ENCODE data around the gene TPPP3. TPM values are rescaled to one million over a fixed set of nuclear protein-coding genes. Genes with fewer than 3 reads are reported as not detected.

The TPPP3 gene
- total and polyA plus RNA-seq, 9 of the 15 experiments (the other 6 are each of a cell fraction or from before 2014, with no cell fraction given): 0.13 to 0.50 (median 0.36) TPM; not detected in 2

- FAIRE-seq (peak; percentile 58), DNase-seq (ENCODE audit: extremely low read depth in 1 of 4, low spot score in 3 of 4) (peak in 3 of 4 experiments; percentile 26 to 38 (median 35)), ATAC-seq (peak; percentile 68)
- Histone ChIP-seq H3K4me2 (ENCODE audit: insufficient read depth, low read length) (no peak overlapping the region), H3K4me1 (replicated peaks in 1 of 2; ENCODE audit: control insufficient read depth in 2 of 2, insufficient read depth in 2 of 2, low read length in 2 of 2) (no peaks in the 10 kb centered on the region), H4K20me1 (replicated peaks; ENCODE audit: control insufficient read depth, insufficient read depth, low read length) (no peaks in the 10 kb centered on the region), H2AFZ (ENCODE audit: low read depth, low read length) (no peak overlapping the region), H3K9me3 (replicated peaks; ENCODE audit: control insufficient read depth, insufficient read depth, low read depth, low read length) (no peaks in the 10 kb centered on the region), H3K4me3 (no peak overlapping the region), H3K9me1 (ENCODE audit: control insufficient read depth, insufficient read depth, low read length) (no peaks in the 10 kb centered on the region), H3K9ac (ENCODE audit: insufficient read depth in 1 of 2, low read depth in 2 of 2, low read length in 2 of 2) (no peak overlapping the region), H3K79me2 (ENCODE audit: control insufficient read depth, insufficient read depth, low read length) (no peaks in the 10 kb centered on the region), H3K36me3 (ENCODE audit: control insufficient read depth, insufficient read depth, low read length) (no peaks in the 10 kb centered on the region), H3K27me3 (ENCODE audit: control insufficient read depth in 2 of 2, insufficient read depth in 2 of 2, low read length in 2 of 2) (peaks cover 6 to 9% of the 10 kb centered on the region in 2 experiments; a peak in 3 of 5 replicates), H3K27ac (ENCODE audit: extremely low read depth, low read depth, low read length) (no peak overlapping the region)
- in situ Hi-C loops (cut with MboI): no loop called here
- ChIA-PET POLR2A (no interaction called here), CTCF (ENCODE audit: low intra/inter-chr PET ratio) (interaction anchor here (0.7 kb wide), 1 partner anchor 32 kb away, joined by 5 read pairs; no protein-coding TSS in a partner anchor)
- intact Hi-C loops (cut with micrococcal nuclease): loop anchor here (10.0 kb wide), 1 partner anchor 46 kb away; the partner anchor contains the start of gene TPPP3
- no TSS peak for BruUV-seq (replicated peaks)
- TF ChIP-seq FOXK1 (CRISPR knock-in tag; IDR thresholded peaks at IDR 0.05; ENCODE audit: borderline replicate concordance): no peak
- no peak for TF ChIP-seq MAZ (CRISPR knock-in tag; conservative IDR thresholded peaks at IDR 0.05 in 1 of 2, IDR thresholded peaks at IDR 0.05 in 1 of 2)
- no peak for TF ChIP-seq ERF (CRISPR knock-in tag; IDR thresholded peaks at IDR 0.05)
- TF ChIP-seq ARID3A (IDR thresholded peaks at IDR 0.05; ENCODE audit: borderline replicate concordance, low read depth, low read length): peak; percentile 98
- TF ChIP-seq PYGO2 (tag; IDR thresholded peaks at IDR 0.05): no peak
- TF ChIP-seq CTCF (IDR thresholded peaks at IDR 0.05 in 2 of 3, conservative IDR thresholded peaks at IDR 0.05 in 1 of 3; ENCODE audit: insufficient read depth in 2 of 3, low read depth in 1 of 3, low read length in 3 of 3): peak; percentile 32 to 55 (median 33); a peak in 4 of 6 replicates
- TF ChIP-seq ZNF57 (CRISPR knock-in tag; IDR thresholded peaks at IDR 0.05): no peak
- no peak for TF ChIP-seq ZNF121 (CRISPR knock-in tag; conservative IDR thresholded peaks at IDR 0.05)
- TF ChIP-seq PTRF (tag; IDR thresholded peaks at IDR 0.05): no peak
- TF ChIP-seq FOXJ2 (tag; IDR thresholded peaks at IDR 0.05): no peak
- no peak for TF ChIP-seq TAL1 (IDR thresholded peaks at IDR 0.05)
- TF ChIP-seq ZNF165 (CRISPR knock-in tag; IDR thresholded peaks at IDR 0.05; ENCODE audit: borderline replicate concordance): no peak
- no peak for TF ChIP-seq PBX2 (CRISPR knock-in tag; IDR thresholded peaks at IDR 0.05; ENCODE audit: low read depth)
- TF ChIP-seq PBX2 (tag; conservative IDR thresholded peaks at IDR 0.05; ENCODE audit: low read depth): no peak
- TF ChIP-seq BRCA1 (IDR thresholded peaks at IDR 0.05): no peak
- TF ChIP-seq BRCA1 (CRISPR knock-in tag; IDR thresholded peaks at IDR 0.05): no peak
- TF ChIP-seq CBFB (CRISPR knock-in tag; IDR thresholded peaks at IDR 0.05): no peak
Measured at GRCh38 chr16:67349172-67349571, 44.1 kb downstream of the TPPP3 start.

Measured in K562 (cell line).